GM18870 (cell line): ENCODE measurements around the gene ADD2.
"Not testable (repeated sequence)": the region's sequence is repeated elsewhere in the genome, so short reads cannot be mapped to it uniquely, and the experiment has no call there.

Experiments used
- ATAC-seq: cut with Tn5 transposase; IDR thresholded peaks from one replicate; pipeline ENCODE4 v1.9.1; 2021; ENCODE audit warnings: moderate library complexity; ENCODE audit not compliant: unreplicated experiment

Gene ADD2

GRCh38 chr2:70767699-70768589, at the start of gene ADD2:
ADD2 (minus strand) TSS chr2:70768200; CDS start chr2:70706408, 61,792 bp downstream.
- ATAC-seq, result no peak

DNA sequence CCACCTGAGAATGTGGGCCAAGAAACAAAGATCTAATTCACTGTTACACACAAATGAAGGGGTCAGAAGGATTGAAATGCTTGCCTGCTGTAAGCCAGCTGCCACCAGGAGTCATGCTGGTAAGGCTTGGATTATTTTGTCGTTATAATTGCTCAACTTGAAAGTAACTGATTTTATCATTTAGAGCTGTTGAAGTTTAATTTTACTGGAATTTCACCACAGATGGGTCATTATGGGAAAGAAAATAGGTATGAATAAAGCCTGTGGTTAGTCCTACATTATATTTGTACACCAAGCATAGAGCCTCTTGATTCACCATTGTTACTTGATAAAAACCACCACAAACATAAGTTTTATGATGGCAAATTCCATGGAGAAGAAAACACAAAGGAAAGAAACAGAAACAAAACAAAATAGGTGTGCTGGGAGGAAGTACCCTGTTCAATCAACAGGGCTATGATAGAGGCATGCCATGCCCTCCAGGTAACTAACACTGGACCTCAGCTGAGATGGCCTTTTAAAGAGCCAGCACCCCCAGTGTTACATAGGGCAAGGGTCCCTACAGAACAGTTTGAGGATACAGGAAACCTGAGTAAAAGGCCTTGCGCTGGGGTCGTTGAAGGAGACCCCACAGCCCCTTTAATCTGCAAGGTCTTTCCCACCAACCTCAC, 49.4 kb upstream of the ADD2 start:
- no peak for ATAC-seq

GRCh38 chr2:70816726-70817125, 48.7 kb upstream of the ADD2 start:
- no peak for ATAC-seq

GRCh38 chr2:70808983-70809958, 41.3 kb upstream of the ADD2 start:
- no peak for ATAC-seq

DNA sequence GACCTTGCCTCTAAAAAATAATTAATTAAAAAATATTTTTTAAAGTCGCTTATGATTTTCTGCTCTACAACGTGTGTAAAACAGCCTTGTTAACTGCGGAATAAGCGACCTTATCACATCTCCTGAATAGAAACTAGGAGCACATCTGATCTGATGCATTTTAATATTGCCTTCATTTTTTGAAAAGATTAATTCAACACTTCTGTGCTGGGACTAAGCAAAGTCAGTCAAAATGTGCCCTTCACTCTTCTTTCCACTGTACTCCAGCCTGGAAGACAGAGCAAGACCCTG, 39.8 kb upstream of the ADD2 start:
- no peak for ATAC-seq

DNA sequence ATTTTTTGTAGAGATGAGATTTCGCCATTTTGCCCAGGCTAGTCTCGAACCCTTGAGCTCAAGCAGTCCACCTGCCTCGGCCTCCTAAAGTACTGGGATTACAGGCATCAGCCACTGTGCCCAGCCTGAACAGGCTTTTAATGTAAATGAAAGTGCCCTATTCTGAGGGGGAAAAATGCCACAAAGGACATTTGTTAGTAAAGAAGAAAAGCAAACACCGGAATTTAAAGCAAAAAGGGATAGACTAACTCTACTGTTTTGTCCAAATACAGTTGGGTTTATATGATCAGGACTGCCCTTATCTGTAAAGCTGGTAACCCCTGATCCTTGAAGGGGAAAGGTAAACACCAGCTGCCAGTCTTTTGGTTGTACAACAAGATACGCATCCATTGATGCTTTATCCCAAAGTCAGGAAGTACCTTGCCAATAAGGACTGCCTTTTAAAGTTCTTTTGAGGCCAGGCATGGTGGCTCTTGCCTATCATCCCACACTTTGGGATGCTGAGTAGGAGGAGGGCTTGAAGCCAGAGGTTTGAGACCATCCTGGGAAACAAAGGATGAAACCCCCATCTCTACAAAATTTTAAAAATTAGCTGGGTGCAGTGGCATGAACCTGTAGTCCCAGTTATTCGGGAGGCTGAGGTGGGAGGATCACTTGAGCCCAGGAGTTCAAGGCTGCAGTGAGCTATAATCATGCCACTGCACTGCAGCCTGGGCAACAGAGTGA, 39.3 kb upstream of the ADD2 start:
- ATAC-seq, result no peak

DNA sequence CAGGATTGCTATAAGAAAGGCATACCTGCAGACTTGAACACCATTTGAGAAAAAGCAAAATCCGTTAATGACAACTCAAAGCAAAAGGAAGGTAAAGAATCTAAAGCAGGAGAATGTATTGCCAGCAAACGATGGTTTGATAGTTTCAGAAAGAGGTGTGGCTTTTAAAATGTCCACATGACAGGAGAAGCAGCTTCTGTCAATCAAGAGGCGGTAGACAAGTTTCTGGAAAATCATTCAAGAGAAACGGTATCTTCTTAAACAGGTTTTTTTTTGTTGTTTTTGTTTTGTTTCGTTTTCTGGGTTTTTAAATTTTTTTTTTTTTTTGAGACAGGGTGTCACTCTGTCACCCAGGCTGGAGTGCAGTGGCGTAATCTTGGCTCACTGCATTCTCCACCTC, 38.6 kb upstream of the ADD2 start:
- no peak for ATAC-seq

DNA sequence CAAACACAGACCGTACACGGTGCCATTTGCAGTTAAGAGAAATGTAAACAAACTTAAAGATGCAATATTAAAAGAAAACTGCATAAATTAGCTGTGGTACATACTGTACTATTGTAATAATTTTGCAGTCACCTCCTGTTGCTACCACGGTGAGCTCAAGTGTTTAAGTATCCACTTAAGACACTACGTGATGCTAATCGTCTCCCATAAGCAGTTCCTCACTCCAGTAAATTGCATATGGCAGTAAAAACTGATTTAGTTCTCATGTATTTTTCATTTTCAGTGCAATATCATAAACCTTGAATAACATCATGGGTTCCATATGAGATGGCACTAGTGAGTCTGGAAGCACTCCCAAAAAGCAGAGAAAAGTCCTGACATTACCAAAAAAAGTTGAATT, 38.0 kb upstream of the ADD2 start:
- no peak for ATAC-seq

DNA sequence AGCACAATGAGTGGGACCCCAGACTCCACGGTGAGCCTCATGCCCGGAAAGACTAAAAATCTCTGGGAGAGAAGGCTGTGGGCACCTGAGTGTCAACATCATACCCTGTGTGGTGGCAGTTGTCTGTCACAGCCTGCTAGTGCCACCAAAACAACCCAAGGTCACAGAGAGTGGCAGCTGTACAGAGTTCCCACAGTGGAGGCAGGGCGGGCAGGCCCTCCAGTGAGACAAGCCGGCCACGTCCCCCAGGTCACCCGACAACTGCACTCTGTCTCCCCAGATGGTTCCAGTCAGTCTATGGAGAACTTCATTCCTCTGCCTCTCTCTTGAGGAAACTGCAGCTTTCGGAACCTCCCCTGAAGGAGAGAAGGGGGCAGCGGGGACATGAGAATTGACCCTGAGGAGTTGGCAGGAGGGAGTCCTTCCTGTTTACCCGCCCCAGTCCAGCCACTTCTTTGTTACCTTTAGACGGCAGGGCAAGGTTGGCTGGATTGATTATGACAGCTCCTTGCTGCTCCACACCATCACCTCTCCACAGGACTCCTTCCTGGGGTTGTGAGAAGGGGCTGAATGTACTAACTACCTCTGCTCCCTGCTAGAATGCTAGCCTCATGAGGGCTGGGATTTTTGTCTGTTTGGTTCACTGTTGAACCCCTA, 33.7 kb upstream of the ADD2 start:
- ATAC-seq, result no peak

- no peak for ATAC-seq
These were observed 31.7 kb upstream of the ADD2 start for GRCh38 chr2:70799706-70800105.

DNA sequence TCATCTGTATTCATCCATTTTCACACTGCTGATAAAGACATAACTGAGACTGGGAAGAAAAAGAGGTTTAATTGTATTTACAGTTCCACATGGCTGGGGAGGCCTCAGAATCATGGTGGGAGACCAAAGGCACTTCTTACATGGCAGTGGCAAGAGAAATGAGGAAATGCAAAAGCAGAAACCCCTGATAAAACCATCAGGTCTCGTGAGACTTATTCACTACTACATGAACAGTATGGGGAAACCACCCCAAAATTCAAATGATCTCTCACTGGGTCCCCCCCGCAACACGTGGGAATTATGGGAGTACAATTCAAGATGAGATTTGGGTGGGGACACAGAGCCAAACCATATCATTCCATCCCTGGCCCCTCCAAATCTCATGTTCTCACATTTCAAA, 30.0 kb upstream of the ADD2 start:
- not testable (repeated sequence) for ATAC-seq

GRCh38 chr2:70797506-70797905, 29.5 kb upstream of the ADD2 start:
- no peak for ATAC-seq

- no peak for ATAC-seq
These were observed 28.3 kb upstream of the ADD2 start for GRCh38 chr2:70796262-70796661.

GRCh38 chr2:70795164-70795995, 27.4 kb upstream of the ADD2 start:
- no peak for ATAC-seq

DNA sequence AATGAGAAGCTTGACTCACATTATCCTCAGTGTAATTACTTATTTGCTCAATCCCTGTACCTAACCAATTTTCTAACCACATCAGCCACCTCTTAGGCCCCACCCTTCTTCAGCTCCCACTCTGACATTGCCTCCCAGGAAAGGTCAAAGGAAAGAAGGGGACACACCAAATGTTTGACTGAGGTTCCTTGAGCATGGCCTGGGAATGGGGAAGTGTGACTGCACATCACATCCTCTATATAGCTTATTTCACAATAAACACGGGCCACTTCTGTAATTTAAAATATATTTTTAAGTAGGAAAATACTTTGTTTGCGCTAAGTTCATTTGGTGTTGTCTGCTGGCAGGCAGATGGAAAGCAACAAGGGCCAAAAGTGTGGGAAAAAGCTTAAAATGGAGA, 25.4 kb upstream of the ADD2 start:
- no peak for ATAC-seq

- no peak for ATAC-seq
These were observed 22.3 kb upstream of the ADD2 start, which contains the start of gene FIGLA for GRCh38 chr2:70790136-70790828. FIGLA (minus strand) TSS chr2:70790643; CDS start chr2:70790638, 5 bp downstream.

GRCh38 chr2:70789304-70790135, 21.5 kb upstream of the ADD2 start:
- no peak for ATAC-seq
